NCI-H187 treated with DMSO at 0.1 percent for 48 hours (cell line): ENCODE measurements around the gene DAP3.

Source experiments
- DNase-seq: peaks from one replicate; lab custom pipeline; 2025; lab: John Stamatoyannopoulos, UW

The DAP3 gene

GRCh38 chr1:155776414-155776813 is 87.5 kb downstream of the DAP3 start:
- DNase-seq, result no peak

- no peak for DNase-seq
These were observed 88.7 kb downstream of the DAP3 start for GRCh38 chr1:155777582-155777981.
